Measurements from ENCODE around the gene TMEM259. TPM values are rescaled to one million over a fixed set of nuclear protein-coding genes. Genes with fewer than 3 reads are reported as not detected.

Gene TMEM259
- total and polyA plus RNA-seq, 8 donors, result 74.2 to 154 (median 101) TPM

- DNase-seq (no peak), ATAC-seq (no peak)
- Histone ChIP-seq H3K36me3 (peaks cover 0 to 49% of the 10 kb centered on the region in 2 donors), H3K27me3 (no peaks in the 10 kb centered on the region), H3K9me3 (peaks cover 0 to 15% of the 10 kb centered on the region in 2 donors), H3K4me3 (no peak overlapping the region), H3K27ac (no peak overlapping the region), H3K4me1 (no peaks in the 10 kb centered on the region)
- intact Hi-C loops (cut with DNase I), result no loop called here
- TF ChIP-seq CTCF (IDR thresholded peaks at IDR 0.05), result no peak
Observed at GRCh38 chr19:973726-974563, 47.0 kb downstream of the TMEM259 start.

DNA sequence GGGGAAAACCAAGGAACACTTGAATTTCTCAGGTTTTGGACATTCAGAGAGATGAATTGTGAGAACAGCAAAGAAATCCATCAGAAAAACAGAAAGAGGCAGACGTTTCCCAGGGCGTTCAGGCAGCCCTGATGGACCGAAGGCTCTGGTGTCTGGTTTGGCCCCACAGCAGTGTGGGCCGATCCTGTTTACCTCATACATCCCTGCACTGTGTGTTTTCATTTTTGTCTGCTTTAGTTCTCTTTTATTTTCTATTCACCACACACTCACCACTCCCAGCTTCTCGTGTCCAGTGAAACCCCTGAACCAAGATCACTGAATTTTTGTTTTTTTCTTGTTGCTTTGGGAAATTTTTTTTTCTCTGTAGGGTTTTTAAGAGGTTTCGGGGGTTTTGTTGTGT, 48.6 kb downstream of the TMEM259 start:
- Histone ChIP-seq H3K9me3 (peaks cover 0 to 15% of the 10 kb centered on the region in 2 donors), H3K27ac (no peak overlapping the region), H3K4me1 (no peaks in the 10 kb centered on the region), H3K4me3 (no peak overlapping the region), H3K36me3 (peaks cover 0 to 64% of the 10 kb centered on the region in 2 donors), H3K27me3 (no peaks in the 10 kb centered on the region)
- ATAC-seq, result no peak
- intact Hi-C loops (cut with DNase I), result no loop called here
- TF ChIP-seq CTCF (IDR thresholded peaks at IDR 0.05), result no peak
- DNase-seq, result no peak

GRCh38 chr19:971795-972194, 49.1 kb downstream of the TMEM259 start:
- intact Hi-C loops (cut with DNase I), result no loop called here
- H3K27me3 ChIP-seq, result no peaks in the 10 kb centered on the region
- H3K36me3 ChIP-seq, result peaks cover 0 to 68% of the 10 kb centered on the region in 2 donors
- no peak overlapping the region for H3K27ac ChIP-seq
- no peak overlapping the region for H3K4me3 ChIP-seq
- ATAC-seq, result no peak
- TF ChIP-seq CTCF (IDR thresholded peaks at IDR 0.05), result no peak
- DNase-seq, result no peak
- H3K9me3 ChIP-seq, result peaks cover 0 to 15% of the 10 kb centered on the region in 2 donors
- H3K4me1 ChIP-seq, result no peaks in the 10 kb centered on the region

- intact Hi-C loops (cut with DNase I), result no loop called here
- H3K36me3 ChIP-seq, result peaks cover 0 to 80% of the 10 kb centered on the region in 2 donors
- DNase-seq (no peak), ATAC-seq (no peak)
- H3K4me3 ChIP-seq, result no peak overlapping the region
- peak; percentile 35 to 40 for TF ChIP-seq CTCF (IDR thresholded peaks at IDR 0.05)
- H3K27me3 ChIP-seq, result no peaks in the 10 kb centered on the region
- H3K9me3 ChIP-seq, result peaks cover 0 to 15% of the 10 kb centered on the region in 2 donors
- no peak overlapping the region for H3K27ac ChIP-seq
- no peaks in the 10 kb centered on the region for H3K4me1 ChIP-seq
Observed at GRCh38 chr19:970695-971094, 50.2 kb downstream of the TMEM259 start.

DNA sequence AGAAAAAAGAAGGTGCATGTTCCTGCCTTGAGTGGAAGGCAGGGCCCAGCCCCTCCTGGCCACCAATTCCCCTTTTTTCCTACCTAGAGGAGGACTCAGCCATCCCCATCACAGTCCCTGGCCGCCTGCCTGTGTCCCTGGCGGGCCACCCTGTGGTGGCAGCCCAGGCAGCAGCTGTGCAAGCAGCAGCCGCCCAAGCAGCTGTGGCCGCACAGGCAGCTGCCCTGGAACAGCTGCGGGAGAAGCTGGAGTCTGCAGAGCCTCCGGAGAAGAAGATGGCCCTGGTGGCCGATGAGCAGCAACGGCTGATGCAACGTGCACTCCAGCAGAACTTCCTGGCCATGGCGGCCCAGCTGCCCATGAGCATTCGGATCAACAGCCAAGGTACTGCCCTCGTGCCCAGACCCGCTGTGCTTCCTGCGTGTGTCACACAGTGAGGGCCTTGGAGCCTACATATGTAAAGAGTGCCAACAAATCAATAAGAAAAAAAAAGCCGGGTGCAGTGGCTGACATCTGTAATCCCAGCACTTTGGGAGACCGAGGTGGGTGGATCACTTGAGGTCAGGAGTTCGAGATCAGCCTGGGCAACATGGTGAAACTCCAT, 54.3 kb downstream of the TMEM259 start:
- intact Hi-C loops (cut with DNase I), result no loop called here
- Histone ChIP-seq H3K4me3 (no peak overlapping the region), H3K9me3 (peaks cover 0 to 15% of the 10 kb centered on the region in 2 donors), H3K36me3 (peaks cover 0 to 79% of the 10 kb centered on the region in 2 donors), H3K4me1 (no peaks in the 10 kb centered on the region), H3K27me3 (no peaks in the 10 kb centered on the region), H3K27ac (no peak overlapping the region)
- DNase-seq (peak in 1 of 4 donors; percentile 60), ATAC-seq (no peak)
- no peak for TF ChIP-seq CTCF (IDR thresholded peaks at IDR 0.05)
